ENCODE data around the gene CEP162. TPM values are rescaled to one million over a fixed set of nuclear protein-coding genes. Genes with fewer than 3 reads are reported as not detected.
"Not testable (repeated sequence)": the region's sequence is repeated elsewhere in the genome, so short reads cannot be mapped to it uniquely, and the experiment has no call there.

Gene CEP162
- total RNA-seq = 3.9 TPM
- long read RNA-seq, partial matches to known transcripts = 0 of 2 reads
- long read RNA-seq, other reads (novel, unspliced or antisense) = 2 of 2 reads

GRCh38 chr6:84227434-84228197 is at the start of gene CEP162:
CEP162 (minus strand) TSS chr6:84227643; CDS start chr6:84226393, 1,250 bp downstream.
- DNase-seq (ENCODE audit: missing footprints) (peak; percentile 97), ATAC-seq (peak; percentile 98)
- intact Hi-C loops (cut with DNase I) = loop anchor here (10.0 kb wide), 1 partner anchor 613 kb away; no protein-coding TSS in a partner anchor

- intact Hi-C loops (cut with DNase I) = no loop called here
- ATAC-seq (no peak), DNase-seq (ENCODE audit: missing footprints) (no peak)
Observed at GRCh38 chr6:84274856-84275255, 47.4 kb upstream of the CEP162 start.

- intact Hi-C loops (cut with DNase I) = no loop called here
- ATAC-seq = no peak
- no peak for DNase-seq (ENCODE audit: missing footprints)
Observed at GRCh38 chr6:84273048-84273809, 45.8 kb upstream of the CEP162 start.

GRCh38 chr6:84272298-84272697 is 44.9 kb upstream of the CEP162 start:
- ATAC-seq = no peak
- intact Hi-C loops (cut with DNase I) = no loop called here
- no peak for DNase-seq (ENCODE audit: missing footprints)

GRCh38 chr6:84271061-84271716 is 43.7 kb upstream of the CEP162 start:
- ATAC-seq = no peak
- DNase-seq (ENCODE audit: missing footprints) = no peak
- intact Hi-C loops (cut with DNase I) = no loop called here

GRCh38 chr6:84269947-84270733 is 42.7 kb upstream of the CEP162 start:
- no peak for DNase-seq (ENCODE audit: missing footprints)
- intact Hi-C loops (cut with DNase I) = no loop called here
- ATAC-seq = peak; percentile 52

GRCh38 chr6:84268781-84269180 is 41.3 kb upstream of the CEP162 start:
- no peak for ATAC-seq
- intact Hi-C loops (cut with DNase I) = no loop called here
- no peak for DNase-seq (ENCODE audit: missing footprints)

GRCh38 chr6:84263557-84263956 is 36.1 kb upstream of the CEP162 start:
- ATAC-seq = no peak
- intact Hi-C loops (cut with DNase I) = no loop called here
- no peak for DNase-seq (ENCODE audit: missing footprints)

GRCh38 chr6:84260926-84261325 is 33.5 kb upstream of the CEP162 start:
- DNase-seq (ENCODE audit: missing footprints) (no peak), ATAC-seq (no peak)
- intact Hi-C loops (cut with DNase I) = no loop called here

GRCh38 chr6:84260196-84260595 is 32.8 kb upstream of the CEP162 start:
- intact Hi-C loops (cut with DNase I) = no loop called here
- ATAC-seq = no peak
- DNase-seq (ENCODE audit: missing footprints) = no peak

GRCh38 chr6:84258866-84259265 is 31.4 kb upstream of the CEP162 start:
- DNase-seq (ENCODE audit: missing footprints) (no peak), ATAC-seq (no peak)
- intact Hi-C loops (cut with DNase I) = no loop called here

GRCh38 chr6:84258268-84258667 is 30.8 kb upstream of the CEP162 start:
- intact Hi-C loops (cut with DNase I) = no loop called here
- ATAC-seq (no peak), DNase-seq (ENCODE audit: missing footprints) (no peak)

- intact Hi-C loops (cut with DNase I) = no loop called here
- ATAC-seq = no peak
- DNase-seq (ENCODE audit: missing footprints) = no peak
Observed at GRCh38 chr6:84255641-84256040, 28.2 kb upstream of the CEP162 start.

- intact Hi-C loops (cut with DNase I) = no loop called here
- no peak for ATAC-seq
- no peak for DNase-seq (ENCODE audit: missing footprints)
Observed at GRCh38 chr6:84253380-84253779, 25.9 kb upstream of the CEP162 start.

GRCh38 chr6:84251891-84252539 is 24.6 kb upstream of the CEP162 start:
- DNase-seq (ENCODE audit: missing footprints) (no peak), ATAC-seq (no peak)
- intact Hi-C loops (cut with DNase I) = no loop called here

GRCh38 chr6:84249724-84250123 is 22.3 kb upstream of the CEP162 start:
- ATAC-seq (no peak), DNase-seq (ENCODE audit: missing footprints) (no peak)
- intact Hi-C loops (cut with DNase I) = no loop called here

GRCh38 chr6:84244416-84245081 is 17.1 kb upstream of the CEP162 start:
- intact Hi-C loops (cut with DNase I); DNase-seq (ENCODE audit: missing footprints); ATAC-seq: not testable (repeated sequence)

- no peak for ATAC-seq
- intact Hi-C loops (cut with DNase I) = no loop called here
Observed at GRCh38 chr6:84243240-84243639, 15.8 kb upstream of the CEP162 start.

More at GRCh38 chr6:84243240-84243639, 15.8 kb upstream of the CEP162 start:
- no peak for DNase-seq (ENCODE audit: missing footprints)

Measured in Right ventricle myocardium inferior (tissue), 1 donor.